SJCRH30 (cell line): ENCODE data around the gene NCEH1. TPM values are rescaled to one million over a fixed set of nuclear protein-coding genes. Genes with fewer than 3 reads are reported as not detected.

Experiments used
- DNase-seq, 2 experiments: peaks; one replicate each; pipeline ENCODE4 v3.0.0-alpha.2; 2015 to 2020
- H3K27ac ChIP-seq: fragments of 250-450 bp; sonication (Bioruptor Pico); 2 replicates; pipeline ENCODE4 v1.5.1; 2020; ENCODE audit warnings: mild to moderate bottlenecking, moderate library complexity
- H3K27me3 ChIP-seq: fragments of 250-450 bp; sonication (Bioruptor Pico); 2 replicates; pipeline ENCODE4 v1.5.1; 2020; ENCODE audit warnings: mild to moderate bottlenecking, moderate library complexity
- H3K36me3 ChIP-seq: fragments of 250-450 bp; sonication (Bioruptor Pico); 2 replicates; pipeline ENCODE4 v1.5.1; 2020; ENCODE audit warnings: mild to moderate bottlenecking, moderate library complexity
- H3K4me1 ChIP-seq: fragments of 250-450 bp; sonication (Bioruptor Pico); 2 replicates; pipeline ENCODE4 v1.5.1; 2020; ENCODE audit warnings: mild to moderate bottlenecking, moderate library complexity
- H3K4me3 ChIP-seq: fragments of 250-450 bp; sonication (Bioruptor Pico); 2 replicates; pipeline ENCODE4 v1.5.1; 2020; ENCODE audit warnings: mild to moderate bottlenecking, moderate library complexity
- H3K9me3 ChIP-seq: fragments of 250-450 bp; sonication (Bioruptor Pico); replicated peaks from 2 replicates; pipeline ENCODE4 v1.5.1; 2020; ENCODE audit warnings: mild to moderate bottlenecking, moderate library complexity
- total RNA-seq: library from RNA; depleted of rRNA; stranded (reverse); fragments of >200 nt; shearing (Covaris generic); gene quantifications from 2 replicates; pipeline ENCODE4 v1.2.3, GENCODE V29; 2014

Gene NCEH1
- total RNA-seq, 1 experiment from 2014 or later: 1.4 TPM

- H3K27me3 ChIP-seq: no peaks in the 10 kb centered on the region
- no peaks in the 10 kb centered on the region for H3K4me1 ChIP-seq
- no peak overlapping the region for H3K27ac ChIP-seq
- H3K9me3 ChIP-seq: no peaks in the 10 kb centered on the region
- no peak for DNase-seq
- H3K4me3 ChIP-seq: no peak overlapping the region
- H3K36me3 ChIP-seq: no peaks in the 10 kb centered on the region
Observed at GRCh38 chr3:172651936-172652625, 58.8 kb downstream of the NCEH1 start.

GRCh38 chr3:172649987-172650386 lies 60.9 kb downstream of the NCEH1 start:
- Histone ChIP-seq H3K4me1 (peaks cover 7% of the 10 kb centered on the region), H3K4me3 (no peak overlapping the region), H3K36me3 (no peaks in the 10 kb centered on the region), H3K9me3 (no peaks in the 10 kb centered on the region), H3K27ac (no peak overlapping the region), H3K27me3 (no peaks in the 10 kb centered on the region)
- no peak for DNase-seq

- Histone ChIP-seq H3K4me1 (peaks cover 7% of the 10 kb centered on the region), H3K27me3 (no peaks in the 10 kb centered on the region), H3K9me3 (no peaks in the 10 kb centered on the region), H3K27ac (no peak overlapping the region), H3K4me3 (no peak overlapping the region), H3K36me3 (no peaks in the 10 kb centered on the region)
- peak in 1 of 2 experiments; percentile 11 for DNase-seq
Observed at GRCh38 chr3:172648747-172649146, 62.1 kb downstream of the NCEH1 start.

- Histone ChIP-seq H3K9me3 (no peaks in the 10 kb centered on the region), H3K27ac (no peak overlapping the region), H3K27me3 (no peaks in the 10 kb centered on the region), H3K36me3 (no peaks in the 10 kb centered on the region), H3K4me1 (peaks cover 7% of the 10 kb centered on the region), H3K4me3 (no peak overlapping the region)
- no peak for DNase-seq
Observed at GRCh38 chr3:172647823-172648222, 63.0 kb downstream of the NCEH1 start.

- H3K9me3 ChIP-seq: no peaks in the 10 kb centered on the region
- no peak overlapping the region for H3K27ac ChIP-seq
- no peaks in the 10 kb centered on the region for H3K36me3 ChIP-seq
- no peak overlapping the region for H3K4me3 ChIP-seq
- no peaks in the 10 kb centered on the region for H3K27me3 ChIP-seq
- DNase-seq: no peak
- peaks cover 7% of the 10 kb centered on the region for H3K4me1 ChIP-seq
Observed at GRCh38 chr3:172647080-172647479, 63.8 kb downstream of the NCEH1 start.

GRCh38 chr3:172646439-172647015 lies 64.3 kb downstream of the NCEH1 start:
- Histone ChIP-seq H3K27me3 (no peaks in the 10 kb centered on the region), H3K4me3 (no peak overlapping the region), H3K27ac (no peak overlapping the region), H3K36me3 (no peaks in the 10 kb centered on the region), H3K4me1 (peaks cover 7% of the 10 kb centered on the region), H3K9me3 (no peaks in the 10 kb centered on the region)
- DNase-seq: peak; percentile 44 to 67

- Histone ChIP-seq H3K27me3 (no peaks in the 10 kb centered on the region), H3K4me1 (peaks cover 7% of the 10 kb centered on the region), H3K36me3 (no peaks in the 10 kb centered on the region), H3K27ac (no peak overlapping the region), H3K9me3 (no peaks in the 10 kb centered on the region), H3K4me3 (no peak overlapping the region)
- no peak for DNase-seq
Observed at GRCh38 chr3:172644258-172644657, 66.6 kb downstream of the NCEH1 start.

- Histone ChIP-seq H3K36me3 (no peaks in the 10 kb centered on the region), H3K27me3 (no peaks in the 10 kb centered on the region), H3K4me3 (no peak overlapping the region), H3K27ac (no peak overlapping the region), H3K9me3 (no peaks in the 10 kb centered on the region), H3K4me1 (peaks cover 7% of the 10 kb centered on the region)
- no peak for DNase-seq
Observed at GRCh38 chr3:172643506-172644179, 67.2 kb downstream of the NCEH1 start.

- H3K27ac ChIP-seq: no peak overlapping the region
- H3K27me3 ChIP-seq: no peaks in the 10 kb centered on the region
- H3K4me3 ChIP-seq: no peak overlapping the region
- no peaks in the 10 kb centered on the region for H3K9me3 ChIP-seq
- DNase-seq: no peak
- H3K36me3 ChIP-seq: no peaks in the 10 kb centered on the region
- H3K4me1 ChIP-seq: peaks cover under 1% of the 10 kb centered on the region
Observed at GRCh38 chr3:172641291-172641690, 69.6 kb downstream of the NCEH1 start.

- DNase-seq: no peak
- Histone ChIP-seq H3K4me3 (no peak overlapping the region), H3K27ac (no peak overlapping the region), H3K9me3 (no peaks in the 10 kb centered on the region), H3K27me3 (no peaks in the 10 kb centered on the region), H3K36me3 (no peaks in the 10 kb centered on the region), H3K4me1 (no peaks in the 10 kb centered on the region)
Observed at GRCh38 chr3:172640751-172641150, 70.1 kb downstream of the NCEH1 start.

- H3K4me3 ChIP-seq: no peak overlapping the region
- no peak for DNase-seq
- no peaks in the 10 kb centered on the region for H3K4me1 ChIP-seq
- no peaks in the 10 kb centered on the region for H3K9me3 ChIP-seq
- no peaks in the 10 kb centered on the region for H3K36me3 ChIP-seq
- no peaks in the 10 kb centered on the region for H3K27me3 ChIP-seq
- no peak overlapping the region for H3K27ac ChIP-seq
Observed at GRCh38 chr3:172635588-172635987, 75.3 kb downstream of the NCEH1 start.

- Histone ChIP-seq H3K36me3 (no peaks in the 10 kb centered on the region), H3K4me3 (no peak overlapping the region), H3K27me3 (no peaks in the 10 kb centered on the region), H3K27ac (no peak overlapping the region), H3K4me1 (no peaks in the 10 kb centered on the region), H3K9me3 (no peaks in the 10 kb centered on the region)
- DNase-seq: no peak
Observed at GRCh38 chr3:172634948-172635347, 75.9 kb downstream of the NCEH1 start.

- Histone ChIP-seq H3K4me1 (no peaks in the 10 kb centered on the region), H3K4me3 (no peak overlapping the region), H3K36me3 (no peaks in the 10 kb centered on the region), H3K27ac (no peak overlapping the region), H3K9me3 (no peaks in the 10 kb centered on the region), H3K27me3 (no peaks in the 10 kb centered on the region)
- no peak for DNase-seq
Observed at GRCh38 chr3:172630316-172630715, 80.6 kb downstream of the NCEH1 start.

GRCh38 chr3:172629470-172629869 lies 81.4 kb downstream of the NCEH1 start:
- Histone ChIP-seq H3K27me3 (no peaks in the 10 kb centered on the region), H3K36me3 (no peaks in the 10 kb centered on the region), H3K4me3 (no peak overlapping the region), H3K4me1 (no peaks in the 10 kb centered on the region), H3K27ac (no peak overlapping the region), H3K9me3 (no peaks in the 10 kb centered on the region)
- DNase-seq: no peak

- H3K27me3 ChIP-seq: no peaks in the 10 kb centered on the region
- DNase-seq: no peak
- no peaks in the 10 kb centered on the region for H3K36me3 ChIP-seq
- H3K4me1 ChIP-seq: no peaks in the 10 kb centered on the region
- no peaks in the 10 kb centered on the region for H3K9me3 ChIP-seq
- H3K4me3 ChIP-seq: no peak overlapping the region
- no peak overlapping the region for H3K27ac ChIP-seq
Observed at GRCh38 chr3:172627057-172627809, 83.6 kb downstream of the NCEH1 start.
